Rectal smooth muscle tissue (tissue), 1 donor: ENCODE measurements around the gene GRHL3.

Experiments used
- H3K27ac ChIP-seq: one replicate; pipeline ENCODE4 v1.7.0; 2013; ENCODE audit warnings: low read depth, low read length, inconsistent platforms
- H3K27me3 ChIP-seq: one replicate; pipeline ENCODE4 v1.7.0; 2013; ENCODE audit warnings: low read length; ENCODE audit not compliant: control insufficient read depth, insufficient read depth
- H3K36me3 ChIP-seq: one replicate; pipeline ENCODE4 v1.7.0; 2013; ENCODE audit warnings: low read length; ENCODE audit not compliant: control insufficient read depth, insufficient read depth
- H3K4me1 ChIP-seq: one replicate; pipeline ENCODE4 v1.7.0; 2013; ENCODE audit warnings: low read length; ENCODE audit not compliant: control insufficient read depth, insufficient read depth
- H3K4me3 ChIP-seq: one replicate; pipeline ENCODE4 v1.7.0; 2013; ENCODE audit warnings: low read length
- H3K9ac ChIP-seq: one replicate; pipeline ENCODE4 v1.7.0; 2013; ENCODE audit warnings: low read length

GRHL3 gene

GRCh38 chr1:24361811-24362210 lies 42.7 kb downstream of the GRHL3 start:
- Histone ChIP-seq H3K9ac (no peak overlapping the region), H3K4me1 (no peaks in the 10 kb centered on the region), H3K36me3 (peaks cover 6% of the 10 kb centered on the region), H3K4me3 (no peak overlapping the region), H3K27ac (no peak overlapping the region), H3K27me3 (no peaks in the 10 kb centered on the region)

GRCh38 chr1:24362396-24362795 lies 43.2 kb downstream of the GRHL3 start:
- Histone ChIP-seq H3K4me1 (no peaks in the 10 kb centered on the region), H3K4me3 (no peak overlapping the region), H3K36me3 (peaks cover 6% of the 10 kb centered on the region), H3K27me3 (no peaks in the 10 kb centered on the region), H3K27ac (no peak overlapping the region), H3K9ac (no peak overlapping the region)

- H3K36me3 ChIP-seq: peaks cover 6% of the 10 kb centered on the region
- no peak overlapping the region for H3K27ac ChIP-seq
- H3K9ac ChIP-seq: no peak overlapping the region
- no peaks in the 10 kb centered on the region for H3K4me1 ChIP-seq
- H3K27me3 ChIP-seq: no peaks in the 10 kb centered on the region
- H3K4me3 ChIP-seq: no peak overlapping the region
These were observed 43.9 kb downstream of the GRHL3 start for GRCh38 chr1:24362982-24363614.

DNA sequence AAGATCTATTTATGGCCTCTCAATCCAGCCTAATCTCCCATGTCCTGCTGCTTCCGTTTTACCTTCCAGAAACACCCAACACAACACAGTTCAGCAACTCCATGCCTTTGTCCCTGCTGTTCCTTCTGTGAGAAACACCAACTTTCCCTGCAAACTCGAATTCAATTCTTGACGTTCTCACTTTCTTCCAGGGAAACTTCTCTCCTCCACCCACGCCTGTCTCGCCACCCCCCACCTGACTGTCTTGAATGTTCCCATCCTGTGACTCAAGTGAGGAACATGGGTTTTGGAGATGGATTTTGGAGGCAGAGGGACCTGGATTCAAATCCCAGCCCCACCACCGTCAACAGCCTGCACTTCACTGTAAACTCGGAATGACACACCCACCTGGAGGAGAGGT lies 44.8 kb downstream of the GRHL3 start:
- no peak overlapping the region for H3K9ac ChIP-seq
- H3K4me1 ChIP-seq: no peaks in the 10 kb centered on the region
- H3K27ac ChIP-seq: no peak overlapping the region
- H3K36me3 ChIP-seq: peaks cover 5% of the 10 kb centered on the region
- no peak overlapping the region for H3K4me3 ChIP-seq
- H3K27me3 ChIP-seq: no peaks in the 10 kb centered on the region

DNA sequence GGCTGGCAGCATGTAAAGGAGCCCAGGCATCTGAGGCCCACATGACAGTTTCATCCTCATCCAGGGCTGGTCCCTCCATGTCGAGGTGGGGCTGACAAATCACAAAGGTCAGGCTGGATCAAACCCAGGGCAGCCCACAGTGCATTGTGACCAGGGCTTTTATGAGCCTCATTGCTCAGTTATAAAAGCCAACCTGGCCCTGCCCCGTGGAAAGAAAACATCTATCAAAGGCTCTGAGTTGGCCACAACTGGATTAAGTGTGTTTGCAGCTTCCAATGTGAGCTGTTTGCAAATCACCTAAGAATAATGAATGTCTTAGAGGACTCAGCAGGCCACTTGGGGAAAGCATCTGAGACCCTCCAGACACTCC lies 45.4 kb downstream of the GRHL3 start:
- Histone ChIP-seq H3K4me1 (no peaks in the 10 kb centered on the region), H3K36me3 (no peaks in the 10 kb centered on the region), H3K27ac (no peak overlapping the region), H3K9ac (no peak overlapping the region), H3K27me3 (no peaks in the 10 kb centered on the region), H3K4me3 (no peak overlapping the region)

GRCh38 chr1:24364975-24365678 lies 46.0 kb downstream of the GRHL3 start:
- no peaks in the 10 kb centered on the region for H3K36me3 ChIP-seq
- H3K4me3 ChIP-seq: no peak overlapping the region
- H3K27me3 ChIP-seq: no peaks in the 10 kb centered on the region
- no peak overlapping the region for H3K27ac ChIP-seq
- H3K9ac ChIP-seq: no peak overlapping the region
- H3K4me1 ChIP-seq: no peaks in the 10 kb centered on the region

DNA sequence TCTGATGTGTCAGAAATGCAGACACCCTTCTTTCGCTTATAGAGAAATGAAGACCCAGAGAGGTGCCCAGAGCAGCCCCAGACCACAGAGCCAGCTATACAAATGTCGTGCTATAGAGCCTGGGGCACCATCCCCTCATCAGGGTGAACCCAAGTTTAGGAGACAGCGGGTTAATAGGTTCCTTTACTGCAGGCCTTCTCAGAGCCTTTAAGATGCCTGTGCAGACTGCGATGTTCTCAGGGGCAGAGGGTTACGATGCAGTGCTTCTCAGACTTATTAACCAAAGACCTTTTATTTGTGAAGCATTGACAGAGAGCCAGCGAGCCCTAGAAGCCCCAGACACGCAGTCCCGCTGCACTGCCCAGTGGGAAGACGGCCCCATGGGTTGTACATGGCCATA lies 47.5 kb downstream of the GRHL3 start:
- H3K4me3 ChIP-seq: no peak overlapping the region
- H3K36me3 ChIP-seq: no peaks in the 10 kb centered on the region
- H3K9ac ChIP-seq: no peak overlapping the region
- H3K27ac ChIP-seq: no peak overlapping the region
- H3K27me3 ChIP-seq: no peaks in the 10 kb centered on the region
- H3K4me1 ChIP-seq: no peaks in the 10 kb centered on the region

DNA sequence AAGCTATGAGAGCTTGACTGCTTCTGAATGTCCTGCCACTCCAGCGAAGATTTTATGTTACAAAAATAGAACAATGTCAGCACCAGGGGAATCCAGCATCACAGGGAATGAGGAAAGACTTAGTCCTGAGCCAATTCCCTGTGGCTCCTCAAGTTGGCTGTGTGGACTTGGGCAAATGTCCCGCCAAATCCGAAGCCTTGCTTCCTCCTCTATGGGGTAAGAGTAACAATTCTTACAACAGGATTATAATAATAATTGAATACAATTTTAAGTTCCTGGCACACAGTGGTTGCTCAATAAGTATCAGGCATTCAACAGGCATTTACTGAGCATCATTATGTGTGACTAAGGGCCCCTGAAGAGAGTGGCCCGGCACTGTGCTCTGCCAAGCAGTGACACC lies 50.0 kb downstream of the GRHL3 start:
- Histone ChIP-seq H3K4me1 (no peaks in the 10 kb centered on the region), H3K4me3 (no peak overlapping the region), H3K9ac (no peak overlapping the region), H3K27me3 (no peaks in the 10 kb centered on the region), H3K27ac (no peak overlapping the region), H3K36me3 (peaks cover 2% of the 10 kb centered on the region)

GRCh38 chr1:24369801-24370200 lies 50.6 kb downstream of the GRHL3 start:
- H3K36me3 ChIP-seq: peaks cover 2% of the 10 kb centered on the region
- H3K9ac ChIP-seq: no peak overlapping the region
- H3K27ac ChIP-seq: no peak overlapping the region
- no peaks in the 10 kb centered on the region for H3K4me1 ChIP-seq
- no peak overlapping the region for H3K4me3 ChIP-seq
- H3K27me3 ChIP-seq: no peaks in the 10 kb centered on the region

DNA sequence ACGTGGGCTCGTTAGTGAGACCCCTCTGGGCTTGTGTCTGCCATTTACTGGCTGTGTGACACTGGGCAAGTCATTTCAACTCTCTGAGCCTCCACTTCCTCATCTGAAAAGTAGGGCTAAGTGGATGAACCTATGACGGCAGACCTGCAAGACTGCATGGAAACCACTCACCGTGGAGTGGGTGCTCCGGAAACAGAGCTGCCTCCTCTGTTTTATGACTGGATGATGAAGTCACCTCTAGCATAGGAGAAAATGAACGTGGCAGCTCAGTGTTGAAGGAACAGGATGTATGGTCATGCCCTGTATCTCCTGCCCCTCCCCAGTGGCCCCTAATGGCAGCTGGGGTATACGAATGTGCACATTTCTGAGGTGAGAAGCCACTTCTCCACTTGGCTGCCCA lies 53.9 kb downstream of the GRHL3 start:
- H3K27me3 ChIP-seq: no peaks in the 10 kb centered on the region
- H3K4me1 ChIP-seq: no peaks in the 10 kb centered on the region
- no peak overlapping the region for H3K4me3 ChIP-seq
- H3K9ac ChIP-seq: no peak overlapping the region
- H3K27ac ChIP-seq: no peak overlapping the region
- peaks cover 2% of the 10 kb centered on the region for H3K36me3 ChIP-seq

DNA sequence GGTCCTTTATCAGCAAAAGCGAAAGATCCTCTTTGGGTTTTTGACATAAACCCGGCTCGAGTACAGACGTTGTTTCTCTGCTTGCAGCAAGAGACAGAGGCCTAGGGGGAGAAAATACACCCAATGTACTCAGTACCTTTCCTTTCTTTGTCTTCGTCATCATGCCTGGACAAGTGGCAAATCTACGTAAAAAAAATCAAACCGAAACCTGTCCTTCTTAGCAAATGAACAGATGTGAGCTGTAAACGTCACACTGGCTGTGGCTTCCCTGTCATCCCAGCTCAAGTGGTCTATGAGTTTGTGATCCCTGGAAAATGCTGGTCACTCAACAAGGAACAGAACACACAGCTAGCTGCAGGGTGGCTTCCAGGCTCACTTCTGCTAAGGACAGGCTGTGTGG lies 54.6 kb downstream of the GRHL3 start:
- H3K36me3 ChIP-seq: peaks cover 2% of the 10 kb centered on the region
- no peak overlapping the region for H3K4me3 ChIP-seq
- H3K4me1 ChIP-seq: no peaks in the 10 kb centered on the region
- no peaks in the 10 kb centered on the region for H3K27me3 ChIP-seq
- no peak overlapping the region for H3K27ac ChIP-seq
- no peak overlapping the region for H3K9ac ChIP-seq

DNA sequence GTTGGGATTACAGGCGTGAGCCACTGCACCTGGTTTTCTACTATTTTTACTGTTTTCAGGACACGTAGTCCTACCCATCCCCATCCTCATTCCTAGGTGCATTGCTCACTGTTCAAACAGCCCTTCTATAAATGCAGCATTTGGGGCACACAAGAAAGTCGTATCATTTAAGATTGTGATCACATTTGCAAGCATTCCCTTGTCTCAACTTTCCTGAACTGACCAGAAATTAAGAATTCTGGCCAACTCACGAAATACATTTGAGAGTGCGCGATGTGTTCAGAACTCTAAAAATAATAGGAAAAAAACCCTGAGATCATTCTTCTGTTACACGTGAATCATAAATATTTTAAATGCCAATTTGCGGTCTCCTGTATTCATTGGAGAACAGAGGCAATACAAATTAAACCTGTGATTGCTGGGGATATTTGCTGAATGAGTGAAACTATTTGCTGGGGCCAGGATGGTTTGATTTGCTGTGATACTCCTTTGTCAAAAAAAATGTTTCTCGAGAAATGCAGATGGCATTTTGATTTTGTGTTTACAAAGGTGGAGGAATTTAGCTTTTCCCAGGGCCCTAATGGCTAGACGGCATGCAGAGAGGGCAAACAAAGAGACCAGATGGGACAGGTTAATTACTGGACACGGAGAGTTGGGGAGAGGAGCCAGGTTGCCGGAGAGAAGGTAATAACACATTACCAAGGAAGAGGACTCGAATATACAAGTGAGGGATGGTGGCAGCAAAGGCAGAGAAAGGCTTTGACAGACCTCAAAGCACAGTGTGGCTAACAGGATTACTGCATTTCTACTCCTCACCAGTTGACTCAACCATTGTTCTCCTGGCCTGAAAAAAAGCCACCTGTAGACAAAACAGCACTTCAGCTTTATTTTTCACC lies 56.0 kb downstream of the GRHL3 start:
- no peak overlapping the region for H3K4me3 ChIP-seq
- peaks cover 2% of the 10 kb centered on the region for H3K36me3 ChIP-seq
- no peaks in the 10 kb centered on the region for H3K27me3 ChIP-seq
- no peaks in the 10 kb centered on the region for H3K4me1 ChIP-seq
- no peak overlapping the region for H3K27ac ChIP-seq
- no peak overlapping the region for H3K9ac ChIP-seq
